ENCODE results near the gene PTPN4. TPM values are rescaled to one million over a fixed set of nuclear protein-coding genes. Genes with fewer than 3 reads are reported as not detected.

Gene PTPN4
- total RNA-seq, 1 donor from 2014 or later, result 35.9 TPM

DNA sequence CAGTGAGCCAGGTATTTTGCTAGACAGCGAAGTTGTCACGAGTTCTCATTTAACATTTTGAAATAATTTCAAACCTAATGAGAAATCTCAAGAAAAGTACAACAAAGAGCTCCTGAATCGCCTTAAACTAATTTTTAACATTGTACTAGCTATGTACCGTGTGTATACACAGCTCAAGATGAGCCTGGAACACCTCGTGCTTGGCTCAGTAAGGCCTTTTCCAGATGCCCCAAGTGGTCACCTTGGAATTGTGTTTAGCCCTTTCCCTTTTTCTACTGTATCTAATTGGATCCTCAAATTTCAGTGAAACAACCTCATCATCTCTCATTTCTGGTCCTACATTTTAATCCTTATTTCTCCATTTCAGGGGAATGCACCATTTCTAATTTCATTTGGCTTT lies 7.2 kb downstream of the PTPN4 start:
- no peak overlapping the region for H3K27ac ChIP-seq
- H3K4me1 ChIP-seq, result no peaks in the 10 kb centered on the region
- TF ChIP-seq, protein P1, sequence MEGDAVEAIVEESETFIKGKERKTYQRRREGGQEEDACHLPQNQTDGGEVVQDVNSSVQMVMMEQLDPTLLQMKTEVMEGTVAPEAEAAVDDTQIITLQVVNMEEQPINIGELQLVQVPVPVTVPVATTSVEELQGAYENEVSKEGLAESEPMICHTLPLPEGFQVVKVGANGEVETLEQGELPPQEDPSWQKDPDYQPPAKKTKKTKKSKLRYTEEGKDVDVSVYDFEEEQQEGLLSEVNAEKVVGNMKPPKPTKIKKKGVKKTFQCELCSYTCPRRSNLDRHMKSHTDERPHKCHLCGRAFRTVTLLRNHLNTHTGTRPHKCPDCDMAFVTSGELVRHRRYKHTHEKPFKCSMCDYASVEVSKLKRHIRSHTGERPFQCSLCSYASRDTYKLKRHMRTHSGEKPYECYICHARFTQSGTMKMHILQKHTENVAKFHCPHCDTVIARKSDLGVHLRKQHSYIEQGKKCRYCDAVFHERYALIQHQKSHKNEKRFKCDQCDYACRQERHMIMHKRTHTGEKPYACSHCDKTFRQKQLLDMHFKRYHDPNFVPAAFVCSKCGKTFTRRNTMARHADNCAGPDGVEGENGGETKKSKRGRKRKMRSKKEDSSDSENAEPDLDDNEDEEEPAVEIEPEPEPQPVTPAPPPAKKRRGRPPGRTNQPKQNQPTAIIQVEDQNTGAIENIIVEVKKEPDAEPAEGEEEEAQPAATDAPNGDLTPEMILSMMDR (IDR thresholded peaks at IDR 0.05), result no peak
- no peak for DNase-seq (ENCODE audit: low spot score in 2 of 2)
- H3K9me3 ChIP-seq, result no peaks in the 10 kb centered on the region
- H3K36me3 ChIP-seq, result no peaks in the 10 kb centered on the region
- no peak overlapping the region for H3K4me3 ChIP-seq
- no peaks in the 10 kb centered on the region for H3K27me3 ChIP-seq
- intact Hi-C loops (cut with DNase I), result no loop called here

DNA sequence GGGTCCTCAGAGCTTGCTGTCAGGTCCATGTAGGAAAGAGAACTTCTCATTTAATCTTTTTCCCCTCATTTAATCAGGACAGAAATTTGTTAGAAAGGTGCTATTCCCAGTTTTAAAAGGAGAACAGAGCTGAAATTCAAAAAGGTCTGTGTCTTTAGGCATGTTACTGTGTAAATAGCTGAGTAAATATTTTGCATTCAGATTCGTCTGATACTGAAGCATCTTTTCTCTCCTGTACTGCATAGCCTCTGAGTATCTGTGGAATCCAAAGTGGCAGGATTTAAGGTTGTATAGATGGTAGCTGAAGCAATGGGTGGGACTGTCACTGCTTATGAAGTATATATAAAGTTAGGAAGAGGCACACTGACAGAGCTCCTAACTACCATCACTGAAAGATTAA lies 9.0 kb downstream of the PTPN4 start:
- no peaks in the 10 kb centered on the region for H3K4me1 ChIP-seq
- no peaks in the 10 kb centered on the region for H3K27me3 ChIP-seq
- intact Hi-C loops (cut with DNase I), result no loop called here
- no peak overlapping the region for H3K4me3 ChIP-seq
- H3K36me3 ChIP-seq, result no peaks in the 10 kb centered on the region
- no peak for DNase-seq (ENCODE audit: low spot score in 2 of 2)
- TF ChIP-seq, protein P1 (IDR thresholded peaks at IDR 0.05), result no peak
- no peak overlapping the region for H3K27ac ChIP-seq
- H3K9me3 ChIP-seq, result no peaks in the 10 kb centered on the region

DNA sequence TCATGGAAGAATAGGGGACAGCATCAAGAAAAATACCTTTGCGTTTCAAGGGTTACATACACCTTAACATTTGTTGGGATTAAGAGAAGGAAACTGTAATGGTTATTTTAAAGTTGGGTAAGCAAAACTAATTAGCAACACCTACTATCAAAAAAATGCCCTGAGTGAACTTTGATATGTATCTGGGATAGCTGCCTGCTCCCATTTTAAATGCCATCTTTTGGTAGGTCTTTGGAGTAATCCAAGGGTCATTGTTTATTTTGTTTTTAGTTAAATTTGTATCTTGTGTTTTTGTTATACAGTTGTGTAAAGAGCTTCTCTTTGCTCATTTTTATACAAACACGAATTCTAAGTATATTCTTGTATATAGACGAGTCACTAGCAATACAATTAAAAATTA lies 9.9 kb downstream of the PTPN4 start:
- no peaks in the 10 kb centered on the region for H3K4me1 ChIP-seq
- H3K4me3 ChIP-seq, result no peak overlapping the region
- no peaks in the 10 kb centered on the region for H3K9me3 ChIP-seq
- intact Hi-C loops (cut with DNase I), result no loop called here
- H3K27me3 ChIP-seq, result no peaks in the 10 kb centered on the region
- TF ChIP-seq, protein P1 (IDR thresholded peaks at IDR 0.05), result no peak
- no peak overlapping the region for H3K27ac ChIP-seq
- no peaks in the 10 kb centered on the region for H3K36me3 ChIP-seq
- no peak for DNase-seq (ENCODE audit: low spot score in 2 of 2)

DNA sequence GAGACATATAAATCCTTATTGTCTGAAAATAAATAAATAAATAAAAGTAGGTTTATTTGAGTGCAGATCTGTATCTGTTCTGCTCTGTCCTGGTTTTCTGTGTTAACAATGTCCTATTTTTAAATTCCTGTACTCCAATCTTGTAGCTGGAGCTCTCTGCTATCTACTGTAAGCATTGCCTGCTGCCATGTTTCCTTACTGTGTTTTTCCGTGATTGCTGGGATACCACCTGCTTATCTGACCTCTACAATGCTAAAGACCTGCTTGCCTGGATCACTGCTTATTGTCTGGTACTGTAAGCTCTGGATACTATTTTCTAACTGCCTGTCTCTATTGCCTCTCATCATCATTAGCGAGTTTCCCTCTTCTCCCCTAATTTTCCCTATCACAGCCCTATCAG lies 11.6 kb downstream of the PTPN4 start:
- TF ChIP-seq, protein P1 (IDR thresholded peaks at IDR 0.05), result no peak
- H3K9me3 ChIP-seq, result no peaks in the 10 kb centered on the region
- no peaks in the 10 kb centered on the region for H3K36me3 ChIP-seq
- H3K4me1 ChIP-seq, result no peaks in the 10 kb centered on the region
- no peaks in the 10 kb centered on the region for H3K27me3 ChIP-seq
- intact Hi-C loops (cut with DNase I), result no loop called here
- DNase-seq (ENCODE audit: low spot score in 2 of 2), result no peak
- no peak overlapping the region for H3K4me3 ChIP-seq
- no peak overlapping the region for H3K27ac ChIP-seq

DNA sequence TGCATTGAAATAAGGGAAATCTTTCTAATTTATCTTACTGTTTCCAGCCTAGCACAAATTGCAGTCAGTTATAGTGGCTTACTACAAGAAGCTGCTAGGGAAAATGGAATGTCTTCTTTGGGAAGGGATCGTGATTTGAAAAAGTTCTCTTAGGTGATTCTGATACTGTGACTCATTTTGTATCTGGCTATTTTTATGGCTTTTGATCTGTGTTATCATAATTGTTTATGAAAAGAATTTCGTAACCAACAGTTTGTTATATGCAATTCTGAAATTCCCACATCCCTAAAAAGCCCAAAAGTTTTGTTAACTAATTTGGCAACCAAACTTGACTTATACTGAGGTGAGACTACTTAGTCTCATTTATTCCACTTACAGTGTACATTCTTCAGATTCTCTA lies 12.4 kb downstream of the PTPN4 start:
- H3K27ac ChIP-seq, result no peak overlapping the region
- H3K4me1 ChIP-seq, result no peaks in the 10 kb centered on the region
- intact Hi-C loops (cut with DNase I), result no loop called here

More for the DNA sequence above, 12.4 kb downstream of the PTPN4 start:
- Histone ChIP-seq H3K4me3 (no peak overlapping the region), H3K9me3 (no peaks in the 10 kb centered on the region), H3K36me3 (no peaks in the 10 kb centered on the region), H3K27me3 (no peaks in the 10 kb centered on the region)
- no peak for DNase-seq (ENCODE audit: low spot score in 2 of 2)
- TF ChIP-seq, protein P1 (IDR thresholded peaks at IDR 0.05), result no peak

Data from ascending aorta (tissue), 2 donors.